Measurements from ENCODE around the gene PPP1R36.
"Not testable (repeated sequence)": the region's sequence is repeated elsewhere in the genome, so short reads cannot be mapped to it uniquely, and the experiment has no call there.

The PPP1R36 gene

DNA sequence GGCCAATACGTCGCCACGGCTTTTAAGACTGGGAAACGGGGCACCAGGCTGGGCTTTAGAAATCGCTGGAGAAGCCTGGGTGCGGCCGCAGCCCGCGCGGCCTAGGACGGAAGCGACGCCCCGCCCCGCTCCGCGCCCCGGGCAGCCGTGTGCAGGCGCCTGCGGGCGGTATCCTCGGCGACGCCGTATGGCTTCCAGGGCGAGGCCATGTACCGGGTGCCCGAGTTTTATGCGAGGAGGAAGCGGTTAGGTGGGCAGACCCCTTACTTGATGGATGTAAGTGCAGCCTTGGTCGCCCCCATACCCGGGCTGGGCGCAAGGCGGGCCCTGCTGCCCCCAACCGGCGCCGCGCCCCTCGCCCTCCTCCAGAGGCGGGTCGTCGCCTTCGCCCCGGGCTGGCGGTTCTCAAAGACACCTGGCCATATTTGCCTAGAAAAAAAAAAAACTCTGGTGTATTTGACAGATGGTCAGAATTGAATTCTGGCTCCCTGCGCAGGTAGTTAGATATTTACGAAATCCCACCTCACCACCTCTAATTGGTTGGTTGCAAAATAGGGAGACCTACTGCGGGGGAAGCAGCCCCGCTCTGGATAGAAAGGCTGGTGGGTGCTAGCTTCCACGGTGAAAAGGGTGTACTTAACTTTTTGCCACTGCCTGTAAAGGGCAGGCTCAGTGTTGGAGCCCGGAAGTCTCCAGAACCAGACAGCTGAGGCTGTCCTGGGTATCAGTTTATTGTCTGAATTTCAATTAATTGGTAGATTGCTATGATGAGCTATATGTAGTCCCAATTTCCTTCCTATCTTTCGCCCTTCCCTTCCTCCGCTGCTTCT lies at the start of gene PPP1R36:
Gene PPP1R36, plus strand, starts transcription at position 171 of the 830 bp plus-strand sequence. Its CDS starts 37 bp downstream, at position 208.
- peak; percentile 37 for DNase-seq

- DNase-seq, result no peak
Observed at GRCh38 chr14:64500088-64500487, 49.7 kb upstream of the PPP1R36 start.

GRCh38 chr14:64501411-64502171 lies 48.2 kb upstream of the PPP1R36 start:
- DNase-seq, result no peak

GRCh38 chr14:64502456-64502855 lies 47.3 kb upstream of the PPP1R36 start:
- no peak for DNase-seq

DNA sequence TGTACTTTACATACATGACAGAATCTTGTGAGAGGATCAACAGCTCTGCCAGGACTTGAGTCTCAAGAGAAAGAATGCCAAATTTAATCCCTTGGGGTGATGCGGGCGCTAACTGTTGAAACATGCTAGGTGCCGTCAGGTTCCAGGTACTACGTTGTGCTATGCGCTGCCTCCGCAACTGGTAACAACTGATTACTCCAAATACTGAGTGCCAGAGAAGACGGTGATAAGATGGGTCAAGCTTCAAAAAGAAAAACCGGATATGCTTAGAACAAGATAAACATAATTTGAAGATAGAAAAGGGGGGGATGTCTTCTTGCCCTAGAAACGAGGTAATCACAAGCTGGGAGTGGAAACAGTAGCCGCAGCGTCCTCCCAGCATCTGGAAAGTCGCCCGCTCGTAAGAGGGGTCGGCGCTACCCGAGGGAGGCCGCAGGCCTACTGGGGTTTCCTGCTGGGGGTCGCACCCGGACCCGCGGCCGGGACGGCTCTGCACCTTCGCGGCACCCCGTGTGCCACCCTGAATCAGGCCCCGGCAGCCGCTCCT lies 46.8 kb upstream of the PPP1R36 start:
- no peak for DNase-seq

DNA sequence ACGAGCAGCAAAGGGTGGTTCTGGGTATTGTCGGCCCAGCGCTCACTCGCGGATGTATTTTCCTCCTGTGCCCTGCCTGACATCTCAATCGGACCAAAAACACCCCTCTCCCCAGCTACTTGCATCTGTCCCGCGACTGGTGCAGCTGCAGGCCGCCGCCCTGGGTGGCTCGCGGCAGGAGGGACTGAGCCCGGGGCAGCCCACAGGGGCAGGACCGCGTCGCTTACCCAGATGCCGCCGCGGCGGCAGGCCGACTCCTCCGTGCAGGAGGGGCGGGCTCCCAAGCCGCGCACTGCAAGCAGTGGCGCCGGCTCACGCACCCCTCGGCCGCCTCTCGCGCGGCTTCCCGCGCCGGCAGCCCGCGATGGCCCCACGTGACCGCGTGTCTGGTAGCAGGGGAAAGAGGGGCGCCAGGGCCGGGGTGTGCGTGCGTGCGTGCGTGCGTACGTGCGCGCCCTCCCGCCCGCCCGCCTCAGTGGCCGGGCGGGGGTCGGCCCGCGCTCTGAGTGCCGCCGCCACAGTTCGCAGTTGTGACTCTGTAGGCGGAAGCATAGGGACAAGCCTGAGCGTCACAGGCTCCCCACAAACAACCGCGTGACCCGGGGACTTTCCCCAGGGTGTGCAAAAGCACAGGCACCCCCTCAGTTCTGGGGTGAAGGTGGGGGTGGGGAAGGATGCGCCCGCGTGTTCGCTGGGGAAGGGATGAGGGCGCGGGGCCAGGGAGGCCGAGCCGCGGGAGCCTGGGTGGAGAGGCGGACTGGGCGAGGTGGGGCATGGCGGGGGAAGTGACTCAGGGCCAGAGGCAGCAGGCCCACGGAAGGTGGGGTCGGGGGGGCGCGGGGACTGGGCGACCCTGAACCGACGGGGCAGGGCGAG lies 46.1 kb upstream of the PPP1R36 start, which contains the start of gene ZBTB25:
Gene ZBTB25, minus strand, starts transcription at position 405 of the 876 bp plus-strand sequence. CDS start 13,305 bp downstream, outside the sequence.
- peak; percentile 51 for DNase-seq

GRCh38 chr14:64504310-64504896 lies 45.4 kb upstream of the PPP1R36 start, which contains the start of gene ZBTB1:
Gene ZBTB1, plus strand, starts transcription at chr14:64504770. Its CDS starts 16,735 bp downstream, at chr14:64521505.
- no peak for DNase-seq

- DNase-seq, result no peak
Observed at GRCh38 chr14:64504897-64505794, 44.6 kb upstream of the PPP1R36 start.

DNA sequence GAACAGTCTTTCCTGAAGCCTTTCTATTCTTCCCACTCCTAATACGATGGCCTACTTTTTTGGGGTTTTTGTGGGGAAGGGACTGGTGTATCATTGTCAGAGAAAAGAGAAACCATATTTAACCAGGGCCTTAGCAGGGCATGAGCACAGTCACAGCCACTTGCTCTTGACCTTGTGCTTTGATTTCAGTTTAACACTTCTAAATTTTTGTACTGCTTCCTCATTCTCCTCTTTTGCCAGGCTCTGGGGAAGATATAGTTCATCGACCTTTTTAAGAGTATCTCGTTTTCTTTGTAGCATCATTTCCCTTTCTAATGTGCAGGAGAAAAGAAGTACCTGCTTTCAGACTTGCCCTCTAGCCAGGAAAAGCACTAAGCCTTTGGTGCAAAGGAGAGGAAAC lies 43.0 kb upstream of the PPP1R36 start:
- DNase-seq, result no peak

DNA sequence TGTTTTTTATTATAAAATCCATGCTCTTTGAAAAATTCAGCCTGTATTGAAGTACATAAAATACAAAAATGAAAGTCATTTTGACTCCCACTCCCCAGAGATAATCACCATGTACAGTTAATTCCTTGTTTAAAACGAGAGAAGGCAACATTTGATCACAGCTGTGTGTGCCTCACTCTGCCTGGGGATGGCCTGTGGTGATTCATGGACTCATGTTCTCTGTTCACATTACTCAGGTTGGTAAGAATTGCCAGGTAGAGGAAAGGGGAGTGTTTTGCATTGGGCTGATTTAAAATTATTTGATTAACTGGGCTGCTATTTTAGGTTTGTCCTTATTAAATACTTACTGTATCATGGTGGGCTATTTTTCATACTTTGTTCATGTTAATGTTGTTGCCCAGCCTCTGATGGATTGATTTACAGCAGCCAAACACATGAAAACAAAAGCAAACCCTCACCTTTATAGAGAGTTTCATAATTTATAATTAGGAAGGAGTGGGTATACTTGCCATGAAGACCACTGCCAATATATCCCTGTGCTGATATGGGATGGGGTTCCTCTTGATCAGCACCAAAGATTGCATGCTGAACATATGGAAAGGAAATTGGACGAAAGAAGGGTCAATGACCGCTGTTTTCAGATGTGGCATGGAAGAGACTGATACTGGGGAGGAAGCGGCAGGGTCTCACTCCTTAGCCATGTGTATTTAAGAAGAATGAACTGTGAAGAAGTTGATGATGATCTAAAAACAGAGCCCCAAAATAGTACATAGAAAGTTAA lies 42.2 kb upstream of the PPP1R36 start:
- no peak for DNase-seq

DNA sequence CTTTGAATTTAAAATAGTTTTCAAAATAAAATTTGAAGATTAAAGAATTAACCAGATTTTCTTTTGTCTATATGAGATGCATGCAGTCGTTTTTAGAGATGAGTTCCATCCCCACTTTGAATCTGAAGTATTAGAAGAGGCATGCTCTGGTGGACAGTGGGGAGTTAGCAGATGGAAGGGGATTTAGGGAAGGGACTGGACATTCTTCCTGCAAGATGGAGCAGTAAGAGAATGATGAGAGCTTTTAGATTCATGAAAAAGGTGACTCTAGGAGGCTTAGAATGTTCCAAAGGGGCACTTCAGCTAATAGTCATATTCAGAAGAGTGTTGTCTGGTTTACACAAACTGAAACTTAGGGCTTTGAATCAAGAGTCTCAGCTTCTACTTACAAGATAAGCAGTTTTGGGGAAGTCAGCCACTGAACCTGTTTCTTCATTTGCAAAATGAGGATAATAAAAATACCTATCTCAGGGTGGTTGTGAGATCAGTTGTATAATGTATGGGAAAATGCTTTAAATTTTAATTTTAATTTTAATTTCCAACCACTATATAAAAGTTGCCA lies 41.5 kb upstream of the PPP1R36 start:
- no peak for DNase-seq

DNA sequence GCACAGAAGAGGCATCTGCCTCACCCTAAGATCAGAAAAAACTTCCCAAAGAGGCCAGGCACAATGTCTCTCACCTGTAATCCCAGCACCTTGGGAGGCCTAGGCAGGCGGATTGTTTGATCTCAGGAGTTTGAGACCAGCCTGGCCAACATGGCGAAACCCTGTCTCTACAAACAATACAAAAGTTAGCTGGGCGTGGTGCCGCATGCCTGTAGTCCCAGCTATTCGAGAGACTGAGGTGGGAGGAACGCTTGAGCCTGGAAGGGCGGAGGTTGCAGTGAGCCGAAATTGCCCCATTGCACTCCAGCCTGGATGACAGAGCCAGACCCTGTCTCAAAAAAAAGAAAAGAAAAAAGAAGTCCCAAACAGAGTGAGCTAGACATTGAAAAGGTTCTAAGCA lies 40.7 kb upstream of the PPP1R36 start:
- DNase-seq, result no peak

DNA sequence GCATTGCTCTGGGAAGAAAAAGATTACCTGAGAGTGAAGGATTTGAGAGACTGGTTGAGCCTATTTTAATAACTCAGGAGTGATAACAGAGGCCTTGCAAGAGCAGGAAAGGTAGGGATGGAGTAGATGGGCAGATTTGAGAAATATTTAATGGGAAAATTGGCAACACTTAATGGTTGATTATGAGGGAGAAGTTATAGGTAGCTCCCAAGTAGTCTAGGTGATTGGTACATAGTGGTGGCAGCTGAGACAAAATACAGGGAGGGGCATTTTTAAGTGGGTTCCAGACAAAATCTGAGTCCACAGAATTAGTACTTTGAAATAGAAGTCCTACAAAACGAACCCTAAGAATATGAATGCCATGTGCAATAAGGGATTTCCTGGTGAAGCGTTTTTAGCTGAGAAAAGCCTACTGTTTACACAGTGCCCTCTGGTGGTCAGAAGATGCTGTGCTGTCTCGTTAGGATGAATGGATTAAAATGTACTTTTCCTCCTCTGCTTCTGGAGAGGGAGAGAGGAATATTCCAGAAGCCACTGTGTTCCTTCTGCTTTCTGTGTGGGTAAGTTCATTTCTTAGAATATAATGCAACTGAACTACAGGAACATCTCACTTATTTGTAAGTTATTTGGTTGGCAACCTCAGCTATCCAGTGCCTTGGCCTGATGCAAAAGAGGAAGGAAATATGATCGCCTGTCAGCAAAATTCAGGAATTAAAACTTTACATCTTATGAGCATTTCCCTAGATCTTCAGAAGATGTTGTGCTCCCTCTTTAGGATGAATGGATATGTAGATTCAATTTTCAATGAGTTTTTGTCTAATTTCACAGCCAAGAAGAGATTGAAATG lies 38.7 kb upstream of the PPP1R36 start:
- no peak for DNase-seq

- no peak for DNase-seq
Observed at GRCh38 chr14:64513271-64513670, 36.5 kb upstream of the PPP1R36 start.

GRCh38 chr14:64515053-64515452 lies 34.7 kb upstream of the PPP1R36 start:
- DNase-seq, result no peak

DNA sequence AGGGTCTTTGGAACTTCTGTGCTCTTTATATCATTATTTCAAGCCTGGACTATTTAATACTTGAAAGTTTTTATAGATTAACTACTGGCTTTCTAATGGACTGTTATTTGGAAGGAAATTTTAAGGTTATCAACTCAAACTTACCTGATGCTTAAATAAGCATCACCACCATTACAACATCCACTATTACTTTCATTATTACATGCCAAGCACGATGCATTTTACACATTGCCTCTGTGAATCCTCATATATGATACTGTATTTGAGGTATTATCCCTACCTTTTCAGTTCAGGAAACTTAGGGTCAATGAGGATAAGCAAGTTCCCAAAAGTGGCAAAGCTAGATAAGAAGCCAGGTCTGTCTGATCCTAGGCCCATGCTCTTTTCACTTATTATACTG lies 32.8 kb upstream of the PPP1R36 start:
- no peak for DNase-seq

- not testable (repeated sequence) for DNase-seq
Observed at GRCh38 chr14:64517667-64518066, 32.1 kb upstream of the PPP1R36 start.

DNA sequence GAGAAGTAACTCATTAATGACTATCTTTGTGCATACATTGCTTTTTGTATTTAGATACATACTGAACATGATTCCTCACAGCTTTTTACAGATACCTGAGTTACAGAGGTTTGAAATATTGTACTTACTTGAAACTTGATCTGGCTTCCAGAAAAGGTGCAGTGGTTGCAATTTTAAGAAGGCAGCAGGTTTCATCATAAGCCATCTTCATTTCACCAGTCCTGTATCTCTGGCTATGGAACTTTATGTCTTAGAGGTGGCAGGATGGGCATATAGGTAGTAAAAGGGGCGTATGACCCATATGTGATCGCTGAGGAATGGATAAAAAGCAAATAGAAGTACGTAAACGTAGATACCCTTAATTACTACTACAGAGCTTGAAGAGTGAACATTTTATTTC lies 31.5 kb upstream of the PPP1R36 start:
- no peak for DNase-seq

DNA sequence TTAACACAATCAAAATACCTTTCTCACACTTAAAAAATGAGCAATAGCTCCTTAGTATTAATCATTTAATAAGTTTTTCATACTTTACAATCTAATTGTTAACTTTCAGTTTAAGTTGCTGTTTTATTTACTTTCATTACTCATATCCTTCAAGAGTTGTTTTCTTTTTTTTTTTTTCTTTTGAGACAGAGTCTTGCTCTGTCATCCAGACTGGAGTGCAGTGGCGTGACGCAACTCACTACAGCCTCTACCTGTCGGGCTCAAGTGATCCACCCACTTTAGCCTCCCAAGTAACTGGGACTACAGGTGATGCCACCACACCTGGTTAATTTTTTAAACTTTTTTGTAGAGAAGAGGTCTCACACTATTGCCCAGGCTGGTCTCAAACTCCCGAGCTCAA lies 29.1 kb upstream of the PPP1R36 start:
- DNase-seq, result no peak

All from NCI-H1417 treated with DMSO at 0.1 percent for 48 hours (cell line).